CD14-positive monocyte (primary cell): Measurements from ENCODE around the gene TYROBP. TPM values are rescaled to one million over a fixed set of nuclear protein-coding genes. Genes with fewer than 3 reads are reported as not detected.

ENCODE experiments used
- DNase-seq, 3 donors: peaks; one replicate each; pipeline ENCODE4 v3.0.0-alpha.2; 2011 to 2022
- H2AFZ ChIP-seq: 2 replicates; pipeline ENCODE4 v1.6.0; 2012; ENCODE audit warnings: mild to moderate bottlenecking, low read depth, low read length, inconsistent platforms; ENCODE audit not compliant: insufficient read depth, poor library complexity, severe bottlenecking
- H3K27ac ChIP-seq, 2 donors: 1 replicate in 1 of 2; 2 replicates in 1 of 2; pipeline ENCODE4 v1.5.1; 2012 to 2013; ENCODE audit warnings: low read length in 2 of 2, control low read depth in 1 of 2, inconsistent platforms in 1 of 2, low read depth in 1 of 2, mild to moderate bottlenecking in 1 of 2
- H3K27me3 ChIP-seq, 2 donors: one replicate each; pipeline versions ENCODE4 v1.6.0 to v1.6.1; 2011 to 2013; ENCODE audit warnings: low read length in 2 of 2; ENCODE audit not compliant: control insufficient read depth in 2 of 2, insufficient read depth in 2 of 2
- H3K36me3 ChIP-seq, 2 donors: replicated peaks in 1 of 2; 1 replicate in 1 of 2; 2 replicates in 1 of 2; pipeline versions ENCODE4 v1.5.1 to v1.6.1; 2012 to 2013; ENCODE audit warnings: low read length in 2 of 2, control low read depth in 1 of 2, inconsistent platforms in 1 of 2, mild to moderate bottlenecking in 1 of 2; ENCODE audit not compliant: insufficient read depth in 2 of 2, control insufficient read depth in 1 of 2
- H3K4me1 ChIP-seq, 2 donors: 1 replicate in 1 of 2; 2 replicates in 1 of 2; pipeline versions ENCODE4 v1.5.1 to v1.6.1; 2012 to 2013; ENCODE audit warnings: low read length in 2 of 2, control low read depth in 1 of 2, inconsistent platforms in 1 of 2, mild to moderate bottlenecking in 1 of 2, moderate library complexity in 1 of 2; ENCODE audit not compliant: insufficient read depth in 2 of 2, control insufficient read depth in 1 of 2
- H3K4me2 ChIP-seq: replicated peaks from 2 replicates; pipeline ENCODE3; 2012; ENCODE audit warnings: low read length, moderate library complexity, mild to moderate bottlenecking; ENCODE audit not compliant: poor library complexity, severe bottlenecking; ENCODE audit errors: extremely low read depth
- H3K4me3 ChIP-seq, 3 experiments: fragments of 200-600 bp in 1 of 3; sonication (generic) in 1 of 3; replicated peaks in 1 of 3; 1 replicate in 2 of 3; 2 replicates in 1 of 3; pipeline ENCODE4 v1.5.1; 2011 to 2013; ENCODE audit warnings: low read length in 3 of 3, mild to moderate bottlenecking in 3 of 3, control low read depth in 2 of 3, low read depth in 2 of 3, inconsistent platforms in 1 of 3, moderate library complexity in 1 of 3
- H3K79me2 ChIP-seq: 2 replicates; pipeline ENCODE4 v1.6.0; 2012; ENCODE audit warnings: mild to moderate bottlenecking, control low read depth, inconsistent platforms, low read length, moderate library complexity; ENCODE audit not compliant: insufficient read depth
- H3K9ac ChIP-seq: 2 replicates; pipeline ENCODE4 v1.6.0; 2017; ENCODE audit warnings: low read length, mild to moderate bottlenecking; ENCODE audit not compliant: insufficient read depth, poor library complexity, severe bottlenecking
- H3K9me3 ChIP-seq, 2 donors: replicated peaks in 1 of 2; 1 replicate in 1 of 2; 2 replicates in 1 of 2; pipeline versions ENCODE4 v1.5.1 to v1.6.1; 2012 to 2013; ENCODE audit warnings: low read length in 2 of 2, control low read depth in 1 of 2; ENCODE audit not compliant: control insufficient read depth in 1 of 2, insufficient read depth in 1 of 2
- H4K20me1 ChIP-seq: 2 replicates; pipeline ENCODE4 v1.6.0; 2012; ENCODE audit warnings: mild to moderate bottlenecking, low read length, control low read depth, moderate library complexity; ENCODE audit not compliant: insufficient read depth
- H3K27ac Mint-ChIP-seq, 7 donors: one replicate each; pipeline ENCODE4 v1.8.0; 2020; ENCODE audit warnings: mild to moderate bottlenecking in 7 of 7, mixed read lengths in 7 of 7, moderate library complexity in 6 of 7, inconsistent platforms in 2 of 7
- H3K27me3 Mint-ChIP-seq, 3 donors: one replicate each; pipeline ENCODE4 v1.8.0; 2021 to 2022; ENCODE audit warnings: low read depth in 3 of 3, mild to moderate bottlenecking in 3 of 3, mixed read lengths in 3 of 3, moderate library complexity in 3 of 3, inconsistent platforms in 1 of 3
- H3K36me3 Mint-ChIP-seq, 2 donors: one replicate each; pipeline ENCODE4 v1.8.0; 2020; ENCODE audit warnings: mixed read lengths in 2 of 2, inconsistent platforms in 1 of 2, mild to moderate bottlenecking in 1 of 2
- H3K4me1 Mint-ChIP-seq: one replicate; pipeline ENCODE4 v1.8.0; 2020; ENCODE audit warnings: mild to moderate bottlenecking, mixed read lengths
- H3K4me3 Mint-ChIP-seq, 2 donors: one replicate each; pipeline ENCODE4 v1.8.0; 2020; ENCODE audit warnings: mild to moderate bottlenecking in 2 of 2, mixed read lengths in 2 of 2, moderate library complexity in 1 of 2
- H3K9me3 Mint-ChIP-seq, 7 donors: one replicate each; pipeline ENCODE4 v1.8.0; 2020 to 2022; ENCODE audit warnings: mixed read lengths in 7 of 7, mild to moderate bottlenecking in 6 of 7, moderate library complexity in 6 of 7, inconsistent platforms in 2 of 7
- WGBS: methylation state at CpG from one replicate; pipeline ENCODE4 v1.1.5; 2013; ENCODE audit warnings: missing lambda C conversion rate; ENCODE audit not compliant: insufficient coverage; 5-methylcytosine and 5-hydroxymethylcytosine counted together
- intact Hi-C, 2 donors: fragments of 100-400 bp; cut with micrococcal nuclease; formaldehyde crosslinking; loops; one replicate each; pipeline versions ENCODE4 v1.15.0 to v1.15.1; 2023
- polyA plus RNA-seq, 3 donors: library from polyadenylated mRNA; depleted of rRNA in 1 of 3; unstranded in 2 of 3; stranded (reverse) in 1 of 3; fragments of 300-500 nt in 2 of 3; fragments of >200 nt in 1 of 3; fragmentation: Illumina TruSeq in 2 of 3; gene quantifications; 1 replicate in 2 of 3; 2 replicates in 1 of 3; pipeline ENCODE4 v1.2.3, GENCODE V29; 2012 to 2021
- TF ChIP-seq, protein P1 (sequence below): fragments of 200-600 bp; IDR thresholded peaks from one replicate; pipeline ENCODE4 v1.8.0; 2022; ENCODE audit warnings: antibody characterized with exemption, mild to moderate bottlenecking

Gene TYROBP
- polyA plus RNA-seq, 3 donors = 3,224 to 6,141 (median 5,182) TPM

DNA sequence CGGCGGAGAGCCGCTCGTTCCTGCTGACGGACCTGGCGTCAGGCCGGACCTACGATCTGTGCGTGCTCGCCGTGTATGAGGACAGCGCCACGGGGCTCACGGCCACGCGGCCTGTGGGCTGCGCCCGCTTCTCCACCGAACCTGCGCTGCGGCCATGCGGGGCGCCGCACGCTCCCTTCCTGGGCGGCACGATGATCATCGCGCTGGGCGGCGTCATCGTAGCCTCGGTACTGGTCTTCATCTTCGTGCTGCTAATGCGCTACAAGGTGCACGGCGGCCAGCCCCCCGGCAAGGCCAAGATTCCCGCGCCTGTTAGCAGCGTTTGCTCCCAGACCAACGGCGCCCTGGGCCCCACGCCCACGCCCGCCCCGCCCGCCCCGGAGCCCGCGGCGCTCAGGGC, 36.5 kb upstream of the TYROBP start:
- Histone ChIP-seq H3K4me1 (no peaks in the 10 kb centered on the region), H3K27ac (no peak overlapping the region), H3K36me3 (no peaks in the 10 kb centered on the region), H3K4me3 (no peak overlapping the region), H2AFZ (no peak overlapping the region), H3K27me3 (no peaks in the 10 kb centered on the region), H3K9ac (no peak overlapping the region), H3K9me3 (no peaks in the 10 kb centered on the region), H3K79me2 (no peaks in the 10 kb centered on the region), H3K4me2 (no peak overlapping the region), H4K20me1 (no peaks in the 10 kb centered on the region)
- Mint-ChIP-seq H3K27ac (peak overlapping the region in 1 of 7 donors; percentile 4), H3K36me3 (no peaks in the 10 kb centered on the region), H3K4me1 (peaks cover 6% of the 10 kb centered on the region), H3K4me3 (no peak overlapping the region), H3K27me3 (peaks cover 3 to 12% (median 9%) of the 10 kb centered on the region in 3 donors), H3K9me3 (peaks cover 0 to 2% (median 0%) of the 10 kb centered on the region in 7 donors)
- TF ChIP-seq, protein P1, sequence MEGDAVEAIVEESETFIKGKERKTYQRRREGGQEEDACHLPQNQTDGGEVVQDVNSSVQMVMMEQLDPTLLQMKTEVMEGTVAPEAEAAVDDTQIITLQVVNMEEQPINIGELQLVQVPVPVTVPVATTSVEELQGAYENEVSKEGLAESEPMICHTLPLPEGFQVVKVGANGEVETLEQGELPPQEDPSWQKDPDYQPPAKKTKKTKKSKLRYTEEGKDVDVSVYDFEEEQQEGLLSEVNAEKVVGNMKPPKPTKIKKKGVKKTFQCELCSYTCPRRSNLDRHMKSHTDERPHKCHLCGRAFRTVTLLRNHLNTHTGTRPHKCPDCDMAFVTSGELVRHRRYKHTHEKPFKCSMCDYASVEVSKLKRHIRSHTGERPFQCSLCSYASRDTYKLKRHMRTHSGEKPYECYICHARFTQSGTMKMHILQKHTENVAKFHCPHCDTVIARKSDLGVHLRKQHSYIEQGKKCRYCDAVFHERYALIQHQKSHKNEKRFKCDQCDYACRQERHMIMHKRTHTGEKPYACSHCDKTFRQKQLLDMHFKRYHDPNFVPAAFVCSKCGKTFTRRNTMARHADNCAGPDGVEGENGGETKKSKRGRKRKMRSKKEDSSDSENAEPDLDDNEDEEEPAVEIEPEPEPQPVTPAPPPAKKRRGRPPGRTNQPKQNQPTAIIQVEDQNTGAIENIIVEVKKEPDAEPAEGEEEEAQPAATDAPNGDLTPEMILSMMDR = no peak
- WGBS = 96% methylated on average over 46 of the region's 52 CpGs
- no peak for DNase-seq
- intact Hi-C loops = no loop called here

DNA sequence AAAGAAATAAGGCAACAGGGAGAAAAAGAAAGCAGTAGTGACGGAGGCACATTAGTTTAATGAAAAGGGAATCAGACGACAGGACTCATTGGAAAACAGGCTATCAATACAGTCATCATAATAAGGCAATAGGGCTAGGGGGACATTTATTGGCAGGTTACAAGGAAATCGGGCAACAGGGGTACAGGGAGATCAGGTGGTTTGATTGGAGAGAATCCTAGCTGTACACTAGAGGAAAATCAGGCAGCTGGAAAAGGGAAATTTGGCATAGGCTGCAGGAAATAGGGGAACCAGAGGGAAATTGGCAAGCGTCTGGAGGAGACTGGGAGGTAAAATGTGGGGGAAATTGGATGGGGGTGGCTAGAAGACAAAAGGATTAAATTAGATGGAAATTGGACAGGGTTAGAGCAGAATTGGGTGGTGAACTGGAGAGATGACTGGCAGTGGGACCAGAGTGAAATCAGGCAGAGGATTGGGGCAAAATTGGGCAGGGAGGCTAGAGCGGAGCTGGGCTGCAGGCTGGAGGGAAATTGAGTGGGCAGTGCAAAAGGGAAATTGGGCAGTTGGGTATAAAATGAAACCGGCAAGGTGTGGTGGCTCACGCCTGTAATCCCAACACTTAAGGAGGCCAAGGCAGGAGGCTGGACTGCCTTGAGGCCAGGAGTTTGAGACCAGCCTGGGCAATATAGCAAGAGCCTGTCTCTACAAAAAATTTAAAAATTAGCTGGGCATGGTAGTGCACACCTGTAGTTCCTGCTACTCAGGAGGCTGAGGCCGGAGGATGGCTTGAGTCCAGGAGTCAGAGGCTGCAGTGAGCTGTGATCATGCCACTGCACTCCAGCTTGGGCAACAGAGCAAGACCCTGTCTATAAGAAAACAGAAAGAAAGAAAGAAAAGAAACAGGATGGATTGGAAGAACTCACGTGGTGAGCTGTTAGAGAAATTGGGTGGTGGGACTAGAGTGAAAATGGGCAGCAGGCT, 35.5 kb upstream of the TYROBP start:
- Histone ChIP-seq H3K9me3 (no peaks in the 10 kb centered on the region), H3K4me3 (no peak overlapping the region), H3K79me2 (no peaks in the 10 kb centered on the region), H3K27me3 (no peaks in the 10 kb centered on the region), H4K20me1 (no peaks in the 10 kb centered on the region), H3K36me3 (no peaks in the 10 kb centered on the region), H3K9ac (no peak overlapping the region), H2AFZ (no peak overlapping the region), H3K4me2 (no peak overlapping the region), H3K4me1 (no peaks in the 10 kb centered on the region), H3K27ac (no peak overlapping the region)
- Mint-ChIP-seq H3K9me3 (peaks cover 0 to 2% (median 0%) of the 10 kb centered on the region in 7 donors), H3K27ac (no peak overlapping the region), H3K27me3 (peaks cover 5 to 12% (median 7%) of the 10 kb centered on the region in 3 donors), H3K4me1 (peaks cover 5% of the 10 kb centered on the region), H3K4me3 (no peak overlapping the region), H3K36me3 (no peaks in the 10 kb centered on the region)
- TF ChIP-seq, protein P1 = no peak
- intact Hi-C loops = no loop called here
- DNase-seq = no peak
- 90% methylated on average over 7 of the region's 9 CpGs for WGBS
